Heart right ventricle (tissue), 16 donors: Measurements from ENCODE around the gene CYP24A1. TPM values are rescaled to one million over a fixed set of nuclear protein-coding genes. Genes with fewer than 3 reads are reported as not detected.

ENCODE experiments used
- ATAC-seq, 8 donors: fragments of 200-7000 bp; cut with Tn5 transposase; one replicate each; pipeline ENCODE4 v1.9.1; 2020; ENCODE audit warnings: mild to moderate bottlenecking in 8 of 8, moderate library complexity in 8 of 8, moderate number of reproducible peaks in 1 of 8
- DNase-seq, 2 donors: peaks; one replicate each; pipeline ENCODE4 v3.0.0-alpha.2; 2020
- H3K27ac ChIP-seq, 10 donors: fragments of 200-600 bp; sonication (generic) in 2 of 10; one replicate each; pipeline versions ENCODE4 v1.5.0 to v1.8.0; 2020 to 2022; ENCODE audit warnings: mild to moderate bottlenecking in 3 of 10
- H3K27me3 ChIP-seq, 7 donors: fragments of 200-600 bp; one replicate each; pipeline ENCODE4 v1.8.0; 2021 to 2022; ENCODE audit warnings: mild to moderate bottlenecking in 2 of 7
- H3K36me3 ChIP-seq, 9 donors: fragments of 200-600 bp; sonication (generic) in 1 of 9; one replicate each; pipeline versions ENCODE4 v1.5.0 to v1.8.0; 2020 to 2022; ENCODE audit warnings: mild to moderate bottlenecking in 2 of 9
- H3K4me1 ChIP-seq, 9 donors: fragments of 200-600 bp; sonication (generic) in 1 of 9; one replicate each; pipeline versions ENCODE4 v1.5.0 to v1.8.0; 2020 to 2022; ENCODE audit warnings: mild to moderate bottlenecking in 4 of 9
- H3K4me3 ChIP-seq, 10 donors: fragments of 200-600 bp; sonication (generic) in 2 of 10; one replicate each; pipeline versions ENCODE4 v1.5.0 to v1.8.0; 2020 to 2022; ENCODE audit warnings: mild to moderate bottlenecking in 7 of 10, moderate library complexity in 2 of 10
- H3K9me3 ChIP-seq, 11 donors: fragments of 200-600 bp in 10 of 11; sonication (generic) in 2 of 11; one replicate each; pipeline versions ENCODE4 v1.5.0 to v1.8.0; 2013 to 2022; ENCODE audit warnings: mild to moderate bottlenecking in 2 of 11, control low read depth in 1 of 11, moderate library complexity in 1 of 11
- WGBS, 2 donors: extraction: QIAGEN DNeasy Blood & Tissue Kit; methylation state at CpG; one replicate each; pipeline ENCODE4 v1.1.7; 2013; ENCODE audit warnings: inconsistent platforms in 1 of 2; 5-methylcytosine and 5-hydroxymethylcytosine counted together
- intact Hi-C, 10 donors: fragments of 100-400 bp; cut with DNase I; formaldehyde crosslinking; loops; one replicate each; pipeline versions ENCODE4 v1.11.1 to v1.14.2; 2022
- polyA plus RNA-seq, 2 donors: library from polyadenylated mRNA; stranded (reverse); fragments of 200-250 nt; gene quantifications; one replicate each; pipeline ENCODE4 v1.2.3, GENCODE V29; 2013
- total RNA-seq, 10 donors: library from RNA; stranded (reverse); fragmentation: NEBNext Ultra II Directional in 3 of 10; extraction: Animal tissue kit (Norgen Biotek cat#: 25700) in 3 of 10; gene quantifications; one replicate each; pipeline versions ENCODE4 v1.2.1 to v1.2.4, GENCODE V29; 2021 to 2023
- TF ChIP-seq, protein P1 (sequence below), 9 donors: fragments of 200-600 bp; sonication (generic) in 2 of 9; IDR thresholded peaks; one replicate each; pipeline versions ENCODE4 v1.5.0 to v1.8.0; 2021 to 2022; ENCODE audit warnings: antibody characterized with exemption in 9 of 9, mild to moderate bottlenecking in 5 of 9, moderate library complexity in 1 of 9
- donor health status: Arrhythmogenic right ventricular cardiomyopathy.
- donor health status: ischemic (EF 13 %, LVEDD 7.1; RV severe dilation, severe dysfunction).
- donor health status: healthy with polysubstance abuse.
- donor health status: DM: no; HTN: yes; CAD: no.
- donor health status: DM: no; HTN: no; CAD: no.
- donor health status: ischemic (EF 25% LVEDD 6.9; RV normal size, moderate dysfunction).
- donor health status: ischemic (EF 25% LVEDD 5.7; RV mildly dilated, moderate dysfunction).
- donor health status: healthy.
- donor health status: DM: yes; HTN: yes; CAD: no.
- donor health status: Ischemic cardiomyopathy.
- donor health status: ischemic (EF 35%, LVEDD 5.7; RV mildly dilated, moderate dysfunction).
- donor health status: nonischemic (EF 11% LVEDD 7.7; RV severe dilation, severe dysfunction).
- donor health status: DM: yes; HTN: yes; CAD: no.
- donor health status: PGD.
- donor health status: ischemic (EF 29% LVEDD 5.4; RV normal size, mild dysfunction).
- donor health status: nonischemic (EF 23%, LVEDD 6.1; RV moderate dilation, normal function).

Gene CYP24A1
- total and polyA plus RNA-seq, 12 donors, result not detected

- peak in 1 of 8 donors; percentile 13 for ATAC-seq
- intact Hi-C loops, result loop anchor here in 8 of 10 donors (1.0 to 5.0 kb wide), 5 partner anchors 98 to 103 kb away; no protein-coding TSS in a partner anchor
These were observed 25.5 kb upstream of the CYP24A1 start for GRCh38 chr20:54199283-54199682.

GRCh38 chr20:54197621-54198604 is 24.1 kb upstream of the CYP24A1 start:
- Histone ChIP-seq H3K4me3 (no peak overlapping the region), H3K9me3 (no peaks in the 10 kb centered on the region), H3K27me3 (peaks cover 0 to 17% (median 0%) of the 10 kb centered on the region in 7 donors), H3K36me3 (no peaks in the 10 kb centered on the region), H3K27ac (no peak overlapping the region), H3K4me1 (no peaks in the 10 kb centered on the region)
- TF ChIP-seq, protein P1, sequence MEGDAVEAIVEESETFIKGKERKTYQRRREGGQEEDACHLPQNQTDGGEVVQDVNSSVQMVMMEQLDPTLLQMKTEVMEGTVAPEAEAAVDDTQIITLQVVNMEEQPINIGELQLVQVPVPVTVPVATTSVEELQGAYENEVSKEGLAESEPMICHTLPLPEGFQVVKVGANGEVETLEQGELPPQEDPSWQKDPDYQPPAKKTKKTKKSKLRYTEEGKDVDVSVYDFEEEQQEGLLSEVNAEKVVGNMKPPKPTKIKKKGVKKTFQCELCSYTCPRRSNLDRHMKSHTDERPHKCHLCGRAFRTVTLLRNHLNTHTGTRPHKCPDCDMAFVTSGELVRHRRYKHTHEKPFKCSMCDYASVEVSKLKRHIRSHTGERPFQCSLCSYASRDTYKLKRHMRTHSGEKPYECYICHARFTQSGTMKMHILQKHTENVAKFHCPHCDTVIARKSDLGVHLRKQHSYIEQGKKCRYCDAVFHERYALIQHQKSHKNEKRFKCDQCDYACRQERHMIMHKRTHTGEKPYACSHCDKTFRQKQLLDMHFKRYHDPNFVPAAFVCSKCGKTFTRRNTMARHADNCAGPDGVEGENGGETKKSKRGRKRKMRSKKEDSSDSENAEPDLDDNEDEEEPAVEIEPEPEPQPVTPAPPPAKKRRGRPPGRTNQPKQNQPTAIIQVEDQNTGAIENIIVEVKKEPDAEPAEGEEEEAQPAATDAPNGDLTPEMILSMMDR (IDR thresholded peaks at IDR 0.05), result peak in 1 of 9 donors; percentile 13
- WGBS, 2 donors, result 79 to 80% methylated on average over 13 of the region's 13 CpGs
- DNase-seq (no peak), ATAC-seq (no peak)
- intact Hi-C loops, result loop anchor here in 5 of 10 donors (2.0 to 5.0 kb wide), 4 partner anchors 97 to 101 kb away; no protein-coding TSS in a partner anchor

More at GRCh38 chr20:54199283-54199682, 25.5 kb upstream of the CYP24A1 start:
- H3K4me1 ChIP-seq, result no peaks in the 10 kb centered on the region
- no peak for DNase-seq
- no peak overlapping the region for H3K4me3 ChIP-seq
- WGBS, 2 donors, result 72 to 75% methylated on average over 6 of the region's 6 CpGs
- no peaks in the 10 kb centered on the region for H3K36me3 ChIP-seq
- TF ChIP-seq, protein P1 (IDR thresholded peaks at IDR 0.05), result no peak
- H3K27me3 ChIP-seq, result peaks cover 0 to 17% (median 0%) of the 10 kb centered on the region in 7 donors
- no peaks in the 10 kb centered on the region for H3K9me3 ChIP-seq
- no peak overlapping the region for H3K27ac ChIP-seq

DNA sequence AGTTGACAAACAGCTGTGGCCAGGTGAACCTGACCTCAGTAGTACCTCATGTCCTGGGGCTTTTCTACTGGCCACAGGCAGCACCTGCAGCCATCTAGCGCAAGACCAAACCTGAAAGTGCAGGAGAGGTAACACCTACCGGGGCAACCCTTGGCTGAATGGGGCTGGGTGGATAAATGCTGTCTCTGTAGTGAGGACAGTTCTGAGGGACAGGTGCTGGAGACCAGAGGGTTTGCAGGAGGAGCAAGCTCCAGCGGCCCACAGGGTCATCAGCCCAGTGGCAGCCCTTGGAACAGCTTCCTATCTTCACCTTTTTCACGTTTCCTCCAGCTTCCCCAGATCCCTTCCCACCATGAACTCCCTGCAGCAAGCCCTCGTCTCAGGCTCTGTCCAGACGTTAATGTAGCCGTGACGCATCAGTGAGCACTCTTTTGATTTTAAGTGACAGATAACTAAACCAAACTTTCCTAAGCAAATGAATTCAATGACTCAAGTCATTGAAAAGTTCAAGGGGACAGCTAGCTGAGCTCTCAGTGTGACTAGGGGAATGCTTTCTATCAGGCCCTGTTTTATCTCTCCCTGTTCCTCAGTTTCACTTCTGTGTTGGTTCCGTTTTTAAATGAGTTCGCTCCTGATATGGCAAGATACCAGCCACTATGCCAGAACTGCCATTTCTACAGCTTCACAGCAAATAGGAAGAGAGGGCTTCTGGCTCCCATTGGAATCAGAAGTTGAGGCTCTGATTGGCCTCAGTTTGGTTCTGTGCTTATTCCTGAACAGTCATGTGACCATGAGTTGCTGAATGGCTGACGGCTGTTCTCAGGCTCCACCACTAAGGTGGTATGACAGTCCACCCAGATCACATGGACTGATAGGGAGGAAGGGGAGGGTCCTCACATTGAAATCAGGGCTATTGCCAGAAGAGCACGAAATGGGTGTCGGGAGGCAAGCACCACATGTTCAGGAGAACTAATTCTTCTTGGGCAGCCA is 22.0 kb upstream of the CYP24A1 start:
- no peaks in the 10 kb centered on the region for H3K4me1 ChIP-seq
- peaks cover 0 to 17% (median 3%) of the 10 kb centered on the region in 7 donors for H3K27me3 ChIP-seq
- no peak for ATAC-seq
- no peaks in the 10 kb centered on the region for H3K36me3 ChIP-seq
- intact Hi-C loops, result loop anchor here in 1 of 10 donors (5.0 kb wide), 1 partner anchor 98 kb away; no protein-coding TSS in a partner anchor
- DNase-seq, result no peak
- no peak overlapping the region for H3K27ac ChIP-seq
- H3K9me3 ChIP-seq, result no peaks in the 10 kb centered on the region
- TF ChIP-seq, protein P1 (IDR thresholded peaks at IDR 0.05), result no peak
- 71 to 81% methylated on average over 13 of the region's 13 CpGs for WGBS, 2 donors
- no peak overlapping the region for H3K4me3 ChIP-seq
